Measurements from ENCODE around the gene BEND5.

DNA sequence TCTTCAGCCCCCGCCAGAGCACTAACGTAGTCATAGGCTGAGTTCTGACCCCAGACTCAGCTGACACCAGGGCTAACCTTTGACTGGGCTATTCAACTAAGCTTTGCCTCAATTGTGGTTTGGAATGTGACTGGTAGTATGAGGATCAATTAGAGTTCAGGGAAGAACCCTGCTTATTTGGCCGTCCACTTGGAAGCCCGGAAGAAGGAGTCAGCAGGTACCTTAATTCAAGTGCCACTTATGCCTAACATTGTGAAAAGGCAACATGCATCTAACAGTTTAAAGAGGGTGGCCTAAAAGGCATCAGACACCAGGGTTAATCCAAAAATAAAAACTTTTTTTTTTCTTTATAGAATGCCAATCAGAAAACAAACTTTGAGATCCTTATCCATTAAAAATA, 92.3 kb downstream of the BEND5 start:
- TF ChIP-seq POLR2A (IDR thresholded peaks at IDR 0.05) = no peak
- TF ChIP-seq, protein P1, sequence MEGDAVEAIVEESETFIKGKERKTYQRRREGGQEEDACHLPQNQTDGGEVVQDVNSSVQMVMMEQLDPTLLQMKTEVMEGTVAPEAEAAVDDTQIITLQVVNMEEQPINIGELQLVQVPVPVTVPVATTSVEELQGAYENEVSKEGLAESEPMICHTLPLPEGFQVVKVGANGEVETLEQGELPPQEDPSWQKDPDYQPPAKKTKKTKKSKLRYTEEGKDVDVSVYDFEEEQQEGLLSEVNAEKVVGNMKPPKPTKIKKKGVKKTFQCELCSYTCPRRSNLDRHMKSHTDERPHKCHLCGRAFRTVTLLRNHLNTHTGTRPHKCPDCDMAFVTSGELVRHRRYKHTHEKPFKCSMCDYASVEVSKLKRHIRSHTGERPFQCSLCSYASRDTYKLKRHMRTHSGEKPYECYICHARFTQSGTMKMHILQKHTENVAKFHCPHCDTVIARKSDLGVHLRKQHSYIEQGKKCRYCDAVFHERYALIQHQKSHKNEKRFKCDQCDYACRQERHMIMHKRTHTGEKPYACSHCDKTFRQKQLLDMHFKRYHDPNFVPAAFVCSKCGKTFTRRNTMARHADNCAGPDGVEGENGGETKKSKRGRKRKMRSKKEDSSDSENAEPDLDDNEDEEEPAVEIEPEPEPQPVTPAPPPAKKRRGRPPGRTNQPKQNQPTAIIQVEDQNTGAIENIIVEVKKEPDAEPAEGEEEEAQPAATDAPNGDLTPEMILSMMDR (IDR thresholded peaks at IDR 0.05 in 4 of 5, conservative IDR thresholded peaks at IDR 0.05 in 1 of 5) = no peak

All from gastrocnemius medialis (tissue), 4 donors.